ENCODE measurements around the gene ANO1.

DNA sequence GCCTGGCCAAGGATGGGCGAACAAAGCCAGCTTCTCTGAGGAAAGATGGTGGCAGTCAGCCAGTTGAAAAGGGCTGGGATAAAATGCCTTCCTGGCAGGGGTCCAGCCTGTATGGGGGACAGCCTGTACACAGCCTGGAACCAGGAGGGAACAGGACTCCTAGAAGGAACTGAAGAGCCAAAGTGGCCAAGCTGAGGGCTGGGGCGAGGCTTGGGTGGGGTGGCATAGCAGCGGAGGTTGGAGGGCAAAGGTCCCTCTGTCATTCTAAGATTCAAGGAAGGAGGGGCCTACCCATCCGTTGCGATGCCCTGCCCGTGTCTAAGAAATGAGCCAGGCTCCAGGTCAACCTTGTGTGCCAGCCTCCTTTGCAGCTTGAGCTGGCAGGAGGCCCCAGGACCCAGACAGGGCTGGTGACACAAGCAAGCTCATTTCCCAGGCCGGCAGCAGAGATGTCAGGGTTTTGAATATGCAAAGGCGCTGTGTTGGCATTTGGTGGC lies 147.6 kb downstream of the ANO1 start:
- no peak for TF ChIP-seq CTCF (IDR thresholded peaks at IDR 0.05; ENCODE audit: low read depth, low read length, poor library complexity, severe bottlenecking)
- TF ChIP-seq EZH2phosphoT487 (IDR thresholded peaks at IDR 0.05; ENCODE audit: borderline replicate concordance, low read length) = no peak
